ENCODE results near the gene MUC4. TPM values are rescaled to one million over a fixed set of nuclear protein-coding genes. Genes with fewer than 3 reads are reported as not detected.
"Not testable (repeated sequence)": the region's sequence is repeated elsewhere in the genome, so short reads cannot be mapped to it uniquely, and the experiment has no call there.

MUC4 gene
- total RNA-seq, 1 experiment from 2014 or later = 0.03 TPM

DNA sequence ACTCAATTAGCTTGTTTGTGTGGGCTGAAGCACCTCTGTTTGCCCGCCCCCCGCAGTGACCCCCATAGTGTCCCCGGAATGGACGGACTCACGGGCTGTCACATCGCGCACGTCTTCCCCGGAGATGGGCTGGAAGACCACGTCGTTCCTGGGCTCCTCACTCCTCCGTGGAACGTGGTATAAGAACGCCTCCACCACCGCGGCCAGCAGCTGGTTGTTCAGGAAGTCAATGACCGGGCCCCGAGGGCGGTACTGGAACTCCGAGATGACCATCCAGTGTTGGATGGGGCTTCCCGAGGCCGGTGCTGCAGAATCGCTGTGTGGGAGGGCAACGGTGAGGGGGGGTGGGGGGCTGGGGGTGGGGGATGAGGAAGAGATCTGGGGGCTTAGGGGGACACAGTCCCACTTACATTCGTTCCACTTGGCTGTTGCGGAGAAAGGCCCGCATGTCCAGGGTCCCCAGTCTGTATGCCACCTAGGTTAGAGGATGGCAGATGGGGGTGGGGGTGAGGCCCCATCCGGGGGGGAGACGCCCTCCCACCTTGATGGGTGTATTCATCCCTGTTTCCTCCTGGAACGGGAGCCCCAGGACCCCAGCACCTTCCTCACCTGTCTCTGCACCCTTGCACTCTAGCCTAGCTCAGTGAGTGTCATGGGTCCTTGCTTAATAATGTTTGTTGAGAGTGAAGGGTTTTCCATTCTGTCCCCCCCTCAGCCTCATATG, 60.8 kb downstream of the MUC4 start:
- ATAC-seq = no peak
- no TSS peak for BruUV-seq (replicated peaks)
- intact Hi-C loops (cut with micrococcal nuclease; ENCODE audit: unreplicated experiment) = no loop called here

DNA sequence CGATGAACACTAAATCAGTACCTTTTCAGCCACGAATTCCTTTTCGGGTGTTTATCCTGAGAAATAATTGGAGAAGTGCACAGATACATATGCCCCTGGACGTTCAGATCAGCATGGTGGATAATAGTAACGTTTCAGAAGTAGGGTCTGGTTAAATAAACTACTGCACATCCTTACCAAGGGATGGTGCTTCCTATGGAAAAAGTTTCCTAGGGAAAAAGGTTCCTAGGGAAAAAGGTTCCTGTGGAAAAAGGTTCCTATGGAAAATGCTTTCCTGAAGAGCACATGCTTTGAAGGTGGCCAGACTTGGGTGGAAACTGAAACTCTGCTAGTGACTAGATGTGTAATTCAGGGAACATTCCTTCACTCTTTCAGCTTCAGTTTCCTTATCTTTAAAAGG, 62.6 kb downstream of the MUC4 start:
- in situ Hi-C loops (cut with HindIII; ENCODE audit: low pct_unique_long_range_greater_than_20kb, low sequenced_read_pairs); CTCF ChIA-PET; POLR2A ChIA-PET; H3K4me3 ChIP-seq (ENCODE audit: low read depth in 2 of 2, low read length in 2 of 2); H3K9me3 ChIP-seq (ENCODE audit: control insufficient read depth, insufficient read depth, low read depth, low read length); BruUV-seq (replicated peaks); H3K27me3 ChIP-seq (ENCODE audit: control insufficient read depth, insufficient read depth, low read length); H3K27ac ChIP-seq (ENCODE audit: low read length); H3K4me1 ChIP-seq (ENCODE audit: control insufficient read depth, insufficient read depth, low read length); DNase-seq (ENCODE audit: low read depth, low spot score); ATAC-seq; H3K36me3 ChIP-seq (ENCODE audit: control insufficient read depth, insufficient read depth, low read length); intact Hi-C loops (cut with micrococcal nuclease; ENCODE audit: unreplicated experiment): not testable (repeated sequence)

More for the DNA sequence above, 60.8 kb downstream of the MUC4 start:
- Histone ChIP-seq H3K27me3 (ENCODE audit: control insufficient read depth, insufficient read depth, low read length) (no peaks in the 10 kb centered on the region), H3K9me3 (ENCODE audit: control insufficient read depth, insufficient read depth, low read depth, low read length) (no peaks in the 10 kb centered on the region), H3K4me1 (ENCODE audit: control insufficient read depth, insufficient read depth, low read length) (no peaks in the 10 kb centered on the region), H3K4me3 (ENCODE audit: low read depth in 2 of 2, low read length in 2 of 2) (no peak overlapping the region), H3K36me3 (ENCODE audit: control insufficient read depth, insufficient read depth, low read length) (no peaks in the 10 kb centered on the region), H3K27ac (ENCODE audit: low read length) (no peak overlapping the region)
- POLR2A ChIA-PET = no interaction called here
- DNase-seq (ENCODE audit: low read depth, low spot score) = no peak
- in situ Hi-C loops (cut with HindIII; ENCODE audit: low pct_unique_long_range_greater_than_20kb, low sequenced_read_pairs) = no loop called here
- no peak for TF ChIP-seq SIN3A (IDR thresholded peaks at IDR 0.05; ENCODE audit: borderline replicate concordance, insufficient read depth, low read depth, low read length)
- TF ChIP-seq, protein P1, sequence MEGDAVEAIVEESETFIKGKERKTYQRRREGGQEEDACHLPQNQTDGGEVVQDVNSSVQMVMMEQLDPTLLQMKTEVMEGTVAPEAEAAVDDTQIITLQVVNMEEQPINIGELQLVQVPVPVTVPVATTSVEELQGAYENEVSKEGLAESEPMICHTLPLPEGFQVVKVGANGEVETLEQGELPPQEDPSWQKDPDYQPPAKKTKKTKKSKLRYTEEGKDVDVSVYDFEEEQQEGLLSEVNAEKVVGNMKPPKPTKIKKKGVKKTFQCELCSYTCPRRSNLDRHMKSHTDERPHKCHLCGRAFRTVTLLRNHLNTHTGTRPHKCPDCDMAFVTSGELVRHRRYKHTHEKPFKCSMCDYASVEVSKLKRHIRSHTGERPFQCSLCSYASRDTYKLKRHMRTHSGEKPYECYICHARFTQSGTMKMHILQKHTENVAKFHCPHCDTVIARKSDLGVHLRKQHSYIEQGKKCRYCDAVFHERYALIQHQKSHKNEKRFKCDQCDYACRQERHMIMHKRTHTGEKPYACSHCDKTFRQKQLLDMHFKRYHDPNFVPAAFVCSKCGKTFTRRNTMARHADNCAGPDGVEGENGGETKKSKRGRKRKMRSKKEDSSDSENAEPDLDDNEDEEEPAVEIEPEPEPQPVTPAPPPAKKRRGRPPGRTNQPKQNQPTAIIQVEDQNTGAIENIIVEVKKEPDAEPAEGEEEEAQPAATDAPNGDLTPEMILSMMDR (IDR thresholded peaks at IDR 0.05) = no peak
- TF ChIP-seq, protein P2, sequence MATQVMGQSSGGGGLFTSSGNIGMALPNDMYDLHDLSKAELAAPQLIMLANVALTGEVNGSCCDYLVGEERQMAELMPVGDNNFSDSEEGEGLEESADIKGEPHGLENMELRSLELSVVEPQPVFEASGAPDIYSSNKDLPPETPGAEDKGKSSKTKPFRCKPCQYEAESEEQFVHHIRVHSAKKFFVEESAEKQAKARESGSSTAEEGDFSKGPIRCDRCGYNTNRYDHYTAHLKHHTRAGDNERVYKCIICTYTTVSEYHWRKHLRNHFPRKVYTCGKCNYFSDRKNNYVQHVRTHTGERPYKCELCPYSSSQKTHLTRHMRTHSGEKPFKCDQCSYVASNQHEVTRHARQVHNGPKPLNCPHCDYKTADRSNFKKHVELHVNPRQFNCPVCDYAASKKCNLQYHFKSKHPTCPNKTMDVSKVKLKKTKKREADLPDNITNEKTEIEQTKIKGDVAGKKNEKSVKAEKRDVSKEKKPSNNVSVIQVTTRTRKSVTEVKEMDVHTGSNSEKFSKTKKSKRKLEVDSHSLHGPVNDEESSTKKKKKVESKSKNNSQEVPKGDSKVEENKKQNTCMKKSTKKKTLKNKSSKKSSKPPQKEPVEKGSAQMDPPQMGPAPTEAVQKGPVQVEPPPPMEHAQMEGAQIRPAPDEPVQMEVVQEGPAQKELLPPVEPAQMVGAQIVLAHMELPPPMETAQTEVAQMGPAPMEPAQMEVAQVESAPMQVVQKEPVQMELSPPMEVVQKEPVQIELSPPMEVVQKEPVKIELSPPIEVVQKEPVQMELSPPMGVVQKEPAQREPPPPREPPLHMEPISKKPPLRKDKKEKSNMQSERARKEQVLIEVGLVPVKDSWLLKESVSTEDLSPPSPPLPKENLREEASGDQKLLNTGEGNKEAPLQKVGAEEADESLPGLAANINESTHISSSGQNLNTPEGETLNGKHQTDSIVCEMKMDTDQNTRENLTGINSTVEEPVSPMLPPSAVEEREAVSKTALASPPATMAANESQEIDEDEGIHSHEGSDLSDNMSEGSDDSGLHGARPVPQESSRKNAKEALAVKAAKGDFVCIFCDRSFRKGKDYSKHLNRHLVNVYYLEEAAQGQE (IDR thresholded peaks at IDR 0.05; ENCODE audit: insufficient read depth in 1 of 2, low read depth in 2 of 2, low read length in 1 of 2) = no peak
- no peak for TF ChIP-seq TCF7L2 (IDR thresholded peaks at IDR 0.05; ENCODE audit: low read depth, low read length)
- no peak for TF ChIP-seq POLR2AphosphoS5 (IDR thresholded peaks at IDR 0.05; ENCODE audit: low read depth, low read length)
- CTCF ChIA-PET = no interaction called here

DNA sequence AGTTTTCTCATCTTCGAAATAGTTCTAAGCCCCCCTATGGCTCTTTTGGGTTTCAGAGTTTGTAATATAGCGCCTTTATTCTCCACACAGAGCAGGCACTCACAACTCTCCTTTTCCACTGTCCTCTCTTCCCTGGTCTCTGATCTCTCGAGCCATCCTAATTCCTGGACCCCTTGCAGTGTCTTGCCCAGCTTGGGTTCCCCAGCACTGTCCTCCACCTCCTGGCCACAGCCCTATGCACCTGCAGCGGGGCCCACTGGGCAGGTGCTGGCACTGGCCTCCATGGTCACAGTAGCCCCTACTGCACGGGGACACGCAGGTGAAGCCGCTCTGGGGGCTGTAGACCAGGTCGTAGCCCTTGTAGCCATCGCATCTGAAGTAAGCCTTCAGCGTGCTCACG, 63.1 kb downstream of the MUC4 start:
- Histone ChIP-seq H3K27ac (ENCODE audit: low read length) (no peak overlapping the region), H3K36me3 (ENCODE audit: control insufficient read depth, insufficient read depth, low read length) (no peaks in the 10 kb centered on the region), H3K4me1 (ENCODE audit: control insufficient read depth, insufficient read depth, low read length) (no peaks in the 10 kb centered on the region), H3K9me3 (ENCODE audit: control insufficient read depth, insufficient read depth, low read depth, low read length) (no peaks in the 10 kb centered on the region), H3K27me3 (ENCODE audit: control insufficient read depth, insufficient read depth, low read length) (peaks cover 2% of the 10 kb centered on the region), H3K4me3 (ENCODE audit: low read depth in 2 of 2, low read length in 2 of 2) (no peak overlapping the region)
- POLR2A ChIA-PET = no interaction called here
- ATAC-seq = no peak
- BruUV-seq (replicated peaks) = no TSS peak
- TF ChIP-seq POLR2AphosphoS5 (IDR thresholded peaks at IDR 0.05; ENCODE audit: low read depth, low read length) = no peak
- intact Hi-C loops (cut with micrococcal nuclease; ENCODE audit: unreplicated experiment) (no loop called here), in situ Hi-C loops (cut with HindIII; ENCODE audit: low pct_unique_long_range_greater_than_20kb, low sequenced_read_pairs) (no loop called here)
- CTCF ChIA-PET = no interaction called here
- DNase-seq (ENCODE audit: low read depth, low spot score) = no peak
